CD4-positive, alpha-beta T cell treated with Interleukin-6 at 100 ng/mL for 8 hours (primary cell): Measurements from ENCODE around the gene ARSJ.
"Not testable (repeated sequence)": the region's sequence is repeated elsewhere in the genome, so short reads cannot be mapped to it uniquely, and the experiment has no call there.

Experiments
- DNase-seq: peaks from one replicate; pipeline ENCODE4 v3.0.0-alpha.2; 2020; ENCODE audit warnings: mixed read lengths, low spot score

Gene ARSJ

GRCh38 chr4:113957956-113958355 lies 21.5 kb downstream of the ARSJ start:
- no peak for DNase-seq

- no peak for DNase-seq
These were observed 23.5 kb downstream of the ARSJ start for GRCh38 chr4:113955948-113956347.

- DNase-seq, result no peak
These were observed 24.0 kb downstream of the ARSJ start for GRCh38 chr4:113955411-113955810.

- DNase-seq, result no peak
These were observed 25.6 kb downstream of the ARSJ start for GRCh38 chr4:113953888-113954287.

- peak; percentile 8 for DNase-seq
These were observed 26.9 kb downstream of the ARSJ start for GRCh38 chr4:113952452-113953029.

GRCh38 chr4:113951263-113951662 lies 28.2 kb downstream of the ARSJ start:
- no peak for DNase-seq

- no peak for DNase-seq
These were observed 29.2 kb downstream of the ARSJ start for GRCh38 chr4:113950207-113950606.

GRCh38 chr4:113947484-113947883 lies 32.0 kb downstream of the ARSJ start:
- DNase-seq, result no peak

- DNase-seq, result no peak
These were observed 33.5 kb downstream of the ARSJ start for GRCh38 chr4:113945906-113946305.

- DNase-seq, result no peak
These were observed 35.6 kb downstream of the ARSJ start for GRCh38 chr4:113943863-113944262.

- no peak for DNase-seq
These were observed 36.4 kb downstream of the ARSJ start for GRCh38 chr4:113943085-113943484.

GRCh38 chr4:113941836-113942235 lies 37.6 kb downstream of the ARSJ start:
- DNase-seq, result no peak

GRCh38 chr4:113940103-113940502 lies 39.3 kb downstream of the ARSJ start:
- DNase-seq, result not testable (repeated sequence)

- DNase-seq, result no peak
These were observed 44.3 kb downstream of the ARSJ start for GRCh38 chr4:113935190-113935589.

GRCh38 chr4:113924706-113925105 lies 54.7 kb downstream of the ARSJ start:
- DNase-seq, result not testable (repeated sequence)

- DNase-seq, result no peak
These were observed 58.2 kb downstream of the ARSJ start for GRCh38 chr4:113921089-113921794.

GRCh38 chr4:113919611-113920010 lies 59.8 kb downstream of the ARSJ start:
- DNase-seq, result no peak

GRCh38 chr4:113919145-113919544 lies 60.3 kb downstream of the ARSJ start:
- DNase-seq, result no peak

- peak; percentile 6 for DNase-seq
These were observed 70.6 kb downstream of the ARSJ start for GRCh38 chr4:113908829-113909228.

GRCh38 chr4:113907559-113907958 lies 71.9 kb downstream of the ARSJ start:
- no peak for DNase-seq

GRCh38 chr4:113905301-113905700 lies 74.1 kb downstream of the ARSJ start:
- no peak for DNase-seq

- no peak for DNase-seq
These were observed 74.6 kb downstream of the ARSJ start for GRCh38 chr4:113904877-113905276.

GRCh38 chr4:113901994-113902787 lies 77.3 kb downstream of the ARSJ start:
- DNase-seq, result peak; percentile 80
